ENCODE measurements around the gene C20orf202.
"Not testable (repeated sequence)": the region's sequence is repeated elsewhere in the genome, so short reads cannot be mapped to it uniquely, and the experiment has no call there.

GRCh38 chr20:1250282-1250681, 47.0 kb downstream of the C20orf202 start:
- TF ChIP-seq CTCF (conservative IDR thresholded peaks at IDR 0.05 in 1 of 2, IDR thresholded peaks at IDR 0.05 in 1 of 2; ENCODE audit: extremely low read depth in 1 of 2, insufficient read depth in 1 of 2, low read depth in 1 of 2, low read length in 2 of 2); EZH2 (IDR thresholded peaks at IDR 0.05; ENCODE audit: borderline replicate concordance, low read length): not testable (repeated sequence)
